Ectodermal cell (in vitro differentiated cells): Measurements from ENCODE around the gene NAV2.
"Not testable (repeated sequence)": the region's sequence is repeated elsewhere in the genome, so short reads cannot be mapped to it uniquely, and the experiment has no call there.

ENCODE experiments used
- H3K27ac ChIP-seq: 2 replicates; pipeline ENCODE4 v1.7.0; 2013; ENCODE audit warnings: mild to moderate bottlenecking, low read depth, low read length; ENCODE audit not compliant: insufficient read depth, poor library complexity, severe bottlenecking
- H3K27me3 ChIP-seq: 2 replicates; pipeline ENCODE4 v1.7.0; 2013; ENCODE audit warnings: mild to moderate bottlenecking, low read length; ENCODE audit not compliant: insufficient read depth, control insufficient read depth, poor library complexity, severe bottlenecking
- H3K36me3 ChIP-seq: one replicate; pipeline ENCODE4 v1.7.0; 2013; ENCODE audit warnings: low read length; ENCODE audit not compliant: control insufficient read depth, insufficient read depth
- H3K4me1 ChIP-seq: one replicate; pipeline ENCODE4 v1.7.0; 2013; ENCODE audit warnings: low read length; ENCODE audit not compliant: control insufficient read depth, insufficient read depth
- H3K4me3 ChIP-seq: 2 replicates; pipeline ENCODE4 v1.7.0; 2013; ENCODE audit warnings: low read depth, low read length, control low read depth; ENCODE audit not compliant: insufficient read depth
- H3K9me3 ChIP-seq: 2 replicates; pipeline ENCODE4 v1.7.0; 2013; ENCODE audit warnings: mild to moderate bottlenecking, low read length, moderate library complexity; ENCODE audit not compliant: control insufficient read depth
- WGBS, 2 experiments: methylation state at CpG; one replicate each; pipeline ENCODE4 v1.1.7; 2013; ENCODE audit warnings: missing lambda C conversion rate in 2 of 2; 5-methylcytosine and 5-hydroxymethylcytosine counted together

NAV2 gene

GRCh38 chr11:20119315-20119714 lies 406.7 kb downstream of the NAV2 start:
- Histone ChIP-seq H3K36me3 (peaks cover 28% of the 10 kb centered on the region), H3K9me3 (no peaks in the 10 kb centered on the region), H3K27me3 (no peaks in the 10 kb centered on the region), H3K4me1 (no peaks in the 10 kb centered on the region), H3K27ac (no peak overlapping the region), H3K4me3 (no peak overlapping the region)
- 95 to 96% methylated on average over 12 of the region's 12 CpGs for WGBS, 2 experiments

- no peaks in the 10 kb centered on the region for H3K27me3 ChIP-seq
- peaks cover 24% of the 10 kb centered on the region for H3K36me3 ChIP-seq
- no peak overlapping the region for H3K4me3 ChIP-seq
- no peaks in the 10 kb centered on the region for H3K4me1 ChIP-seq
- 94 to 97% methylated on average over 7 of the region's 7 CpGs for WGBS, 2 experiments
- H3K9me3 ChIP-seq, result no peaks in the 10 kb centered on the region
- H3K27ac ChIP-seq, result no peak overlapping the region
Measured at GRCh38 chr11:20120134-20120925, 407.7 kb downstream of the NAV2 start.

- Histone ChIP-seq H3K27ac (no peak overlapping the region), H3K9me3 (no peaks in the 10 kb centered on the region), H3K27me3 (no peaks in the 10 kb centered on the region), H3K4me1 (no peaks in the 10 kb centered on the region), H3K36me3 (peaks cover 24% of the 10 kb centered on the region), H3K4me3 (no peak overlapping the region)
- 51 to 67% methylated on average over 2 to 3 of the region's 3 CpGs for WGBS, 2 experiments
Measured at GRCh38 chr11:20122131-20122530, 409.5 kb downstream of the NAV2 start.

- WGBS, 2 experiments, result 86 to 90% methylated on average over 6 of the region's 6 CpGs
- H3K27ac ChIP-seq, result no peak overlapping the region
- no peaks in the 10 kb centered on the region for H3K27me3 ChIP-seq
- H3K4me1 ChIP-seq, result no peaks in the 10 kb centered on the region
- no peaks in the 10 kb centered on the region for H3K9me3 ChIP-seq
- H3K4me3 ChIP-seq, result no peak overlapping the region
- H3K36me3 ChIP-seq, result no peaks in the 10 kb centered on the region
Measured at GRCh38 chr11:20125927-20126326, 413.3 kb downstream of the NAV2 start.

GRCh38 chr11:20126724-20127123 lies 414.1 kb downstream of the NAV2 start:
- no peak overlapping the region for H3K27ac ChIP-seq
- no peaks in the 10 kb centered on the region for H3K36me3 ChIP-seq
- no peaks in the 10 kb centered on the region for H3K4me1 ChIP-seq
- no peak overlapping the region for H3K4me3 ChIP-seq
- WGBS, 2 experiments, result 94% methylated on average over 7 to 8 of the region's 8 CpGs
- H3K9me3 ChIP-seq, result no peaks in the 10 kb centered on the region
- no peaks in the 10 kb centered on the region for H3K27me3 ChIP-seq

- no peaks in the 10 kb centered on the region for H3K36me3 ChIP-seq
- 69 to 70% methylated on average over 16 of the region's 16 CpGs for WGBS, 2 experiments
- no peaks in the 10 kb centered on the region for H3K27me3 ChIP-seq
- H3K27ac ChIP-seq, result peak overlapping the region; percentile 5
- no peaks in the 10 kb centered on the region for H3K4me1 ChIP-seq
- no peak overlapping the region for H3K4me3 ChIP-seq
- no peaks in the 10 kb centered on the region for H3K9me3 ChIP-seq
Measured at GRCh38 chr11:20127671-20128527, 415.3 kb downstream of the NAV2 start.

- H3K4me1 ChIP-seq, H3K36me3 ChIP-seq: not testable (repeated sequence)
- 82 to 85% methylated on average over 7 of the region's 7 CpGs for WGBS, 2 experiments
Measured at GRCh38 chr11:20128528-20128825, 415.8 kb downstream of the NAV2 start.

GRCh38 chr11:20129665-20130064 lies 417.0 kb downstream of the NAV2 start:
- no peaks in the 10 kb centered on the region for H3K9me3 ChIP-seq
- no peak overlapping the region for H3K27ac ChIP-seq
- no peaks in the 10 kb centered on the region for H3K4me1 ChIP-seq
- WGBS, 2 experiments, result 91 to 93% methylated on average over 4 of the region's 4 CpGs
- H3K4me3 ChIP-seq, result no peak overlapping the region
- no peaks in the 10 kb centered on the region for H3K27me3 ChIP-seq
- no peaks in the 10 kb centered on the region for H3K36me3 ChIP-seq

More at GRCh38 chr11:20128528-20128825, 415.8 kb downstream of the NAV2 start:
- H3K27me3 ChIP-seq, H3K27ac ChIP-seq, H3K4me3 ChIP-seq, H3K9me3 ChIP-seq: not testable (repeated sequence)

GRCh38 chr11:20131788-20132666 lies 419.4 kb downstream of the NAV2 start:
- no peaks in the 10 kb centered on the region for H3K36me3 ChIP-seq
- H3K4me1 ChIP-seq, result no peaks in the 10 kb centered on the region
- H3K27ac ChIP-seq, result no peak overlapping the region
- no peaks in the 10 kb centered on the region for H3K9me3 ChIP-seq
- no peaks in the 10 kb centered on the region for H3K27me3 ChIP-seq
- WGBS, 2 experiments, result 75 to 76% methylated on average over 51 of the region's 51 CpGs
- no peak overlapping the region for H3K4me3 ChIP-seq

GRCh38 chr11:20132667-20133039 lies 420.0 kb downstream of the NAV2 start:
- no peaks in the 10 kb centered on the region for H3K27me3 ChIP-seq
- H3K4me1 ChIP-seq, result no peaks in the 10 kb centered on the region
- 73 to 75% methylated on average over 7 to 8 of the region's 8 CpGs for whole genome bisulfite sequencing, 2 experiments
- H3K4me3 ChIP-seq, result no peak overlapping the region
- H3K36me3 ChIP-seq, result no peaks in the 10 kb centered on the region
- H3K27ac ChIP-seq, result no peak overlapping the region
- no peaks in the 10 kb centered on the region for H3K9me3 ChIP-seq
